HEK293T (cell line): ENCODE measurements around the gene SERGEF.

Experiments
- CTCF ChIA-PET: fragments of 350-600 bp; formaldehyde crosslinking; extraction: SDS; loops from one replicate; lab custom pipeline; 2021; ENCODE audit warnings: antibody characterized with exemption, inconsistent platforms; lab: Yijun Ruan, JAX
- POLR2A ChIA-PET: fragments of 350-600 bp; formaldehyde crosslinking; extraction: SDS; loops from one replicate; lab custom pipeline; 2020; ENCODE audit warnings: antibody characterized with exemption, inconsistent platforms; lab: Yijun Ruan, JAX
- DNase-seq: peaks from one replicate; pipeline ENCODE4 v3.0.0; 2012; ENCODE audit warnings: mixed read lengths; ENCODE audit errors: extremely low spot score
- ARNT ChIP-seq: fragments of 450-650 bp; IDR thresholded peaks from 2 replicates; pipeline ENCODE4 v1.6.1; 2017; ENCODE audit warnings: mild to moderate bottlenecking
- BHLHE40 ChIP-seq: fragments of 450-650 bp; IDR thresholded peaks from 2 replicates; pipeline ENCODE4 v1.6.1; 2016; ENCODE audit warnings: mild to moderate bottlenecking, moderate library complexity, borderline replicate concordance
- CTBP1 ChIP-seq: fragments of 450-650 bp; IDR thresholded peaks from 2 replicates; pipeline ENCODE4 v1.6.1; 2016; ENCODE audit warnings: borderline replicate concordance
- ELF4 ChIP-seq: fragments of 450-650 bp; IDR thresholded peaks from 2 replicates; pipeline ENCODE4 v1.6.1; 2017; ENCODE audit warnings: antibody characterized with exemption
- FOXA1 ChIP-seq: fragments of 450-650 bp; IDR thresholded peaks from 2 replicates; pipeline ENCODE4 v1.6.1; 2016; ENCODE audit warnings: mild to moderate bottlenecking
- FOXK2 ChIP-seq: fragments of 450-650 bp; IDR thresholded peaks from 2 replicates; pipeline ENCODE4 v1.6.1; 2016; ENCODE audit warnings: mild to moderate bottlenecking
- FOXM1 ChIP-seq: fragments of 450-650 bp; IDR thresholded peaks from 2 replicates; pipeline ENCODE4 v1.6.1; 2017; ENCODE audit warnings: mild to moderate bottlenecking, borderline replicate concordance
- HDGF ChIP-seq: fragments of 450-650 bp; IDR thresholded peaks from 2 replicates; pipeline ENCODE4 v1.6.1; 2017; ENCODE audit warnings: antibody characterized with exemption, borderline replicate concordance
- L3MBTL2 ChIP-seq: fragments of 450-650 bp; conservative IDR thresholded peaks from 2 replicates; pipeline ENCODE4 v1.6.1; 2016; ENCODE audit warnings: mild to moderate bottlenecking
- LEF1 ChIP-seq: fragments of 450-650 bp; IDR thresholded peaks from 2 replicates; pipeline ENCODE4 v1.6.1; 2017; ENCODE audit warnings: mild to moderate bottlenecking, borderline replicate concordance
- NFRKB ChIP-seq: fragments of 450-650 bp; IDR thresholded peaks from 2 replicates; pipeline ENCODE4 v1.6.1; 2016; ENCODE audit warnings: mild to moderate bottlenecking, moderate library complexity
- SP1 ChIP-seq: fragments of 450-650 bp; IDR thresholded peaks from 2 replicates; pipeline ENCODE4 v1.6.1; 2017
- SUZ12 ChIP-seq: fragments of 450-650 bp; IDR thresholded peaks from 2 replicates; pipeline ENCODE4 v1.6.1; 2016; ENCODE audit warnings: mild to moderate bottlenecking
- TARDBP ChIP-seq: fragments of 450-650 bp; IDR thresholded peaks from 2 replicates; pipeline ENCODE4 v1.6.1; 2016
- ZNF384 ChIP-seq: fragments of 450-650 bp; IDR thresholded peaks from 2 replicates; pipeline ENCODE4 v1.6.1; 2016
- TF ChIP-seq, protein P1 (sequence below): fragments of 450-650 bp; IDR thresholded peaks from 2 replicates; pipeline ENCODE4 v1.6.1; 2016

The SERGEF gene

GRCh38 chr11:17772704-17773600 lies 239.9 kb downstream of the SERGEF start:
- ChIA-PET CTCF (no interaction called here), POLR2A (no interaction called here)
- DNase-seq, result no peak
- TF ChIP-seq HDGF (no peak), ZNF384 (no peak), CTBP1 (no peak), LEF1 (no peak), L3MBTL2 (no peak), FOXA1 (no peak), FOXK2 (no peak), SUZ12 (no peak), SP1 (no peak), FOXM1 (no peak), ELF4 (no peak), ARNT (no peak), TARDBP (no peak)
- TF ChIP-seq, protein P1, sequence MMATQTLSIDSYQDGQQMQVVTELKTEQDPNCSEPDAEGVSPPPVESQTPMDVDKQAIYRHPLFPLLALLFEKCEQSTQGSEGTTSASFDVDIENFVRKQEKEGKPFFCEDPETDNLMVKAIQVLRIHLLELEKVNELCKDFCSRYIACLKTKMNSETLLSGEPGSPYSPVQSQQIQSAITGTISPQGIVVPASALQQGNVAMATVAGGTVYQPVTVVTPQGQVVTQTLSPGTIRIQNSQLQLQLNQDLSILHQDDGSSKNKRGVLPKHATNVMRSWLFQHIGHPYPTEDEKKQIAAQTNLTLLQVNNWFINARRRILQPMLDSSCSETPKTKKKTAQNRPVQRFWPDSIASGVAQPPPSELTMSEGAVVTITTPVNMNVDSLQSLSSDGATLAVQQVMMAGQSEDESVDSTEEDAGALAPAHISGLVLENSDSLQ, result no peak

DNA sequence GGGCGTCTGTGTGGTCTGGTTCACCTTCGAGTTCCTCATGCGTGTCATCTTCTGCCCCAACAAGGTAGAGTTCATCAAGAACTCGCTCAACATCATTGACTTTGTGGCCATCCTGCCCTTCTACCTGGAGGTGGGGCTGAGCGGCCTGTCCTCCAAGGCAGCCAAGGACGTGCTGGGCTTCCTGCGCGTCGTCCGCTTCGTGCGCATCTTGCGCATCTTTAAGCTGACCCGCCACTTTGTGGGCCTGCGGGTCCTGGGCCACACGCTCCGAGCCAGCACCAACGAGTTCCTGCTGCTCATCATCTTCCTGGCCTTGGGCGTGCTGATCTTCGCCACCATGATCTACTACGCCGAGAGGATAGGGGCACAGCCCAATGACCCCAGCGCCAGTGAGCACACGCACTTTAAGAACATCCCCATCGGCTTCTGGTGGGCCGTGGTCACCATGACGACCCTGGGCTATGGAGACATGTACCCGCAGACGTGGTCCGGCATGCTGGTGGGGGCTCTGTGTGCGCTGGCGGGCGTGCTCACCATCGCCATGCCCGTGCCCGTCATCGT lies 240.9 kb downstream of the SERGEF start:
- DNase-seq, result no peak
- ChIA-PET POLR2A (no interaction called here), CTCF (no interaction called here)
- TF ChIP-seq, protein P1, result no peak
- no peak for TF ChIP-seq ZNF384
- no peak for TF ChIP-seq ELF4
- TF ChIP-seq CTBP1, result no peak
- TF ChIP-seq ARNT, result no peak
- no peak for TF ChIP-seq L3MBTL2
- TF ChIP-seq SP1, result no peak
- TF ChIP-seq TARDBP, result no peak
- TF ChIP-seq LEF1, result no peak
- TF ChIP-seq HDGF, result no peak
- TF ChIP-seq NFRKB, result no peak
- no peak for TF ChIP-seq BHLHE40
- no peak for TF ChIP-seq FOXA1
- no peak for TF ChIP-seq FOXK2
- TF ChIP-seq FOXM1, result no peak
- TF ChIP-seq SUZ12, result no peak

DNA sequence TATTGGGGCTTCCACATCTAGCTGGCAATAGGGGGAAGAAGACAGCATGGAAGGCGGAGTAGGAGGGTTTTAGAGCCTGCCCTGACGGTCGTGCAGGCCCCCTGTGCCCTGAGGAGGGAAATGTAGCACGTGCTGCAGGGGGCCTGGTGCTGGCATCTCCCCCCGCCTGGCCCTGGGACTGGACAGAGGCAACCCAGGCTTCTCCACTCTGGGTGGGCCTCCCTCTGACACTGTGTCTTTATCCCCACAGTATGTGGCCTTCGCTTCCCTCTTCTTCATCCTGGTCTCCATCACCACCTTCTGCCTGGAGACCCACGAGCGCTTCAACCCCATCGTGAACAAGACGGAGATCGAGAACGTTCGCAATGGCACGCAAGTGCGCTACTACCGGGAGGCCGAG lies 241.4 kb downstream of the SERGEF start:
- CTCF ChIA-PET, result no interaction called here
- no peak for DNase-seq
- POLR2A ChIA-PET, result no interaction called here
- TF ChIP-seq, protein P1, result no peak
- TF ChIP-seq CTBP1, result no peak
- no peak for TF ChIP-seq SP1
- no peak for TF ChIP-seq LEF1
- no peak for TF ChIP-seq TARDBP
- no peak for TF ChIP-seq FOXK2

DNA sequence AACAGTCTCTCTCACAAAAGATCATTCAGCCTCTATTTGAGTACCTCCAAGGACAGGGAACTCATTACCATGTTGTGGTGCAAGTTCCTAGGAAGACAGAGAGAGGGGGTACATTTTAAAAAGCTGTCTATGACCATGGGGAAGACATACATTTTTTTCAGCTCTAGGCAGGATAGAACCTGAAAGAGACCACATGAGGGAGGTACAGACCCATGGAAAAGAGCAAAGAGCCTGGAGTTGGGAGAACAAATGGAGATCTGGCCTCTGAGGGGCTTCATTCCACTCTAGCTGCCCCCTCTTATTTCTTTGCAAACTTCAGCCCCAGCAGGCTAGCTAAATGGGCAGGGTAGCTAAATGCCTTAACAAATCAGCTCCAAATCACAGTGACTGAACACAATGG lies 241.9 kb downstream of the SERGEF start:
- TF ChIP-seq FOXM1 (no peak), ZNF384 (no peak), ARNT (no peak), LEF1 (no peak), HDGF (no peak), TARDBP (no peak), FOXA1 (no peak), SUZ12 (no peak), ELF4 (no peak), FOXK2 (no peak), L3MBTL2 (no peak), BHLHE40 (no peak), CTBP1 (no peak), SP1 (no peak), NFRKB (no peak)
- ChIA-PET POLR2A (no interaction called here), CTCF (no interaction called here)
- no peak for DNase-seq

GRCh38 chr11:17770048-17770652 lies 242.7 kb downstream of the SERGEF start:
- TF ChIP-seq NFRKB (no peak), TARDBP (no peak), FOXM1 (no peak), HDGF (no peak), ARNT (no peak), FOXK2 (no peak)
- CTCF ChIA-PET, result no interaction called here
- DNase-seq, result no peak
- POLR2A ChIA-PET, result no interaction called here

- ChIA-PET CTCF (interaction anchor here (0.9 kb wide), 1 partner anchor 55 kb away, joined by 3 read pairs; no protein-coding TSS in a partner anchor), POLR2A (no interaction called here)
- DNase-seq, result no peak
- no peak for TF ChIP-seq HDGF
- TF ChIP-seq FOXA1, result no peak
- TF ChIP-seq BHLHE40, result no peak
- TF ChIP-seq NFRKB, result no peak
- TF ChIP-seq ARNT, result no peak
Observed at GRCh38 chr11:17769218-17769617, 243.6 kb downstream of the SERGEF start.
